ENCODE measurements around the gene COL28A1.
"Not testable (repeated sequence)": the region's sequence is repeated elsewhere in the genome, so short reads cannot be mapped to it uniquely, and the experiment has no call there.

The COL28A1 gene

GRCh38 chr7:7516156-7516555, 19.5 kb downstream of the COL28A1 start:
- DNase-seq, result no peak

GRCh38 chr7:7512861-7513597, 22.6 kb downstream of the COL28A1 start:
- no peak for DNase-seq

GRCh38 chr7:7510794-7511193, 24.9 kb downstream of the COL28A1 start:
- no peak for DNase-seq

GRCh38 chr7:7505915-7506314, 29.8 kb downstream of the COL28A1 start:
- no peak for DNase-seq

- no peak for DNase-seq
These were observed 30.6 kb downstream of the COL28A1 start for GRCh38 chr7:7504910-7505704.

GRCh38 chr7:7499892-7500291, 35.8 kb downstream of the COL28A1 start:
- no peak for DNase-seq

GRCh38 chr7:7498856-7499255, 36.8 kb downstream of the COL28A1 start:
- DNase-seq, result no peak

- DNase-seq, result no peak
These were observed 39.4 kb downstream of the COL28A1 start for GRCh38 chr7:7496311-7496710.

- DNase-seq, result no peak
These were observed 40.5 kb downstream of the COL28A1 start for GRCh38 chr7:7495171-7495570.

GRCh38 chr7:7491044-7491443, 44.6 kb downstream of the COL28A1 start:
- DNase-seq, result no peak

- DNase-seq, result no peak
These were observed 45.7 kb downstream of the COL28A1 start for GRCh38 chr7:7490003-7490402.

GRCh38 chr7:7489546-7489945, 46.1 kb downstream of the COL28A1 start:
- DNase-seq, result no peak

- DNase-seq, result no peak
These were observed 49.3 kb downstream of the COL28A1 start for GRCh38 chr7:7486362-7486761.

- no peak for DNase-seq
These were observed 51.6 kb downstream of the COL28A1 start for GRCh38 chr7:7484072-7484471.

GRCh38 chr7:7481802-7482201, 53.9 kb downstream of the COL28A1 start:
- no peak for DNase-seq

- DNase-seq, result no peak
These were observed 56.3 kb downstream of the COL28A1 start for GRCh38 chr7:7479275-7479805.

GRCh38 chr7:7478569-7478968, 57.1 kb downstream of the COL28A1 start:
- DNase-seq, result no peak

- not testable (repeated sequence) for DNase-seq
These were observed 58.0 kb downstream of the COL28A1 start for GRCh38 chr7:7477641-7478040.

- no peak for DNase-seq
These were observed 59.3 kb downstream of the COL28A1 start for GRCh38 chr7:7476381-7476780.

GRCh38 chr7:7475601-7476000, 60.1 kb downstream of the COL28A1 start:
- DNase-seq, result no peak

GRCh38 chr7:7474436-7474835, 61.2 kb downstream of the COL28A1 start:
- no peak for DNase-seq

- not testable (repeated sequence) for DNase-seq
These were observed 70.5 kb downstream of the COL28A1 start for GRCh38 chr7:7464991-7465765.

- DNase-seq, result no peak
These were observed 81.7 kb downstream of the COL28A1 start for GRCh38 chr7:7454000-7454399.

Measured in stimulated activated CD4-positive, alpha-beta T cell treated with anti-CD3 and anti-CD28 coated beads, Interleukin-4, amount 100 ng/mL, for 4 hours (primary cell).